Ishikawa (cell line): Measurements from ENCODE around the gene RTCA.

Experiments used
- CREB1 ChIP-seq: IDR thresholded peaks from 2 replicates; pipeline ENCODE4 v1.6.1; 2012; ENCODE audit warnings: low read depth
- EGR1 ChIP-seq: IDR thresholded peaks from 2 replicates; pipeline ENCODE4 v1.6.1; 2012
- EP300 ChIP-seq: IDR thresholded peaks from 2 replicates; pipeline ENCODE4 v1.6.1; 2012; ENCODE audit warnings: borderline replicate concordance
- FOXM1 ChIP-seq: IDR thresholded peaks from 2 replicates; pipeline ENCODE4 v1.6.1; 2012; ENCODE audit warnings: low read depth, borderline replicate concordance
- MAX ChIP-seq: IDR thresholded peaks from 2 replicates; pipeline ENCODE4 v1.6.1; 2012
- NFIC ChIP-seq: IDR thresholded peaks from 2 replicates; pipeline ENCODE4 v1.6.1; 2012
- RAD21 ChIP-seq: IDR thresholded peaks from 2 replicates; pipeline ENCODE4 v1.6.1; 2012; ENCODE audit warnings: low read depth
- REST ChIP-seq: IDR thresholded peaks from 2 replicates; pipeline ENCODE4 v1.6.1; 2012; ENCODE audit warnings: low read depth, mild to moderate bottlenecking
- TAF1 ChIP-seq: IDR thresholded peaks from 2 replicates; pipeline ENCODE4 v1.6.1; 2012; ENCODE audit warnings: low read depth, mild to moderate bottlenecking
- TEAD4 ChIP-seq: IDR thresholded peaks from 2 replicates; pipeline ENCODE4 v1.6.1; 2012
- YY1 ChIP-seq: IDR thresholded peaks from 2 replicates; pipeline ENCODE4 v1.6.1; 2012; ENCODE audit warnings: low read depth
- ZBTB7A ChIP-seq: IDR thresholded peaks from 2 replicates; pipeline ENCODE4 v1.6.1; 2012; ENCODE audit warnings: low read depth

GRCh38 chr1:100230765-100231164 lies 35.3 kb upstream of the RTCA start:
- no peak for TF ChIP-seq EGR1
- no peak for TF ChIP-seq MAX
- TF ChIP-seq FOXM1: no peak
- TF ChIP-seq EP300: no peak
- TF ChIP-seq YY1: no peak
- TF ChIP-seq ZBTB7A: no peak
- TF ChIP-seq NFIC: no peak
- TF ChIP-seq REST: no peak
- TF ChIP-seq TAF1: no peak
- no peak for TF ChIP-seq RAD21
- no peak for TF ChIP-seq TEAD4
- TF ChIP-seq CREB1: no peak
